Fibroblast of pulmonary artery (primary cell): ENCODE results near the gene LRMDA.

Experiments
- DNase-seq: peaks from one replicate; pipeline ENCODE4 v3.0.0-alpha.2; 2010; ENCODE audit warnings: low read depth
- H3K4me3 ChIP-seq: replicated peaks from 2 replicates; pipeline ENCODE4 v1.5.1; 2011; ENCODE audit warnings: low read depth, mild to moderate bottlenecking, control low read depth, low read length, moderate library complexity
- CTCF ChIP-seq: IDR thresholded peaks from 2 replicates; pipeline ENCODE4 v1.5.1; 2011; ENCODE audit warnings: mild to moderate bottlenecking, control low read depth, low read length, inconsistent platforms; ENCODE audit errors: missing control alignments

Gene LRMDA

GRCh38 chr10:75928231-75928630 is 496.8 kb downstream of the LRMDA start:
- TF ChIP-seq CTCF, result no peak
- DNase-seq, result no peak
- no peak overlapping the region for H3K4me3 ChIP-seq

- no peak overlapping the region for H3K4me3 ChIP-seq
- DNase-seq, result no peak
- no peak for TF ChIP-seq CTCF
These were observed 498.3 kb downstream of the LRMDA start for GRCh38 chr10:75929630-75930161.

- TF ChIP-seq CTCF, result no peak
- no peak overlapping the region for H3K4me3 ChIP-seq
- no peak for DNase-seq
These were observed 501.5 kb downstream of the LRMDA start for GRCh38 chr10:75932921-75933320.

- no peak for DNase-seq
- TF ChIP-seq CTCF, result no peak
- no peak overlapping the region for H3K4me3 ChIP-seq
These were observed 503.8 kb downstream of the LRMDA start for GRCh38 chr10:75935240-75935639.

GRCh38 chr10:75935650-75936400 is 504.4 kb downstream of the LRMDA start:
- DNase-seq, result no peak
- no peak for TF ChIP-seq CTCF
- H3K4me3 ChIP-seq, result no peak overlapping the region

- TF ChIP-seq CTCF, result no peak
- DNase-seq, result no peak
These were observed 505.4 kb downstream of the LRMDA start for GRCh38 chr10:75936841-75937240.

GRCh38 chr10:75937823-75938222 is 506.4 kb downstream of the LRMDA start:
- no peak for TF ChIP-seq CTCF
- DNase-seq, result no peak

More at GRCh38 chr10:75936841-75937240, 505.4 kb downstream of the LRMDA start:
- H3K4me3 ChIP-seq, result no peak overlapping the region

More at GRCh38 chr10:75937823-75938222, 506.4 kb downstream of the LRMDA start:
- no peak overlapping the region for H3K4me3 ChIP-seq
